T-helper 1 cell treated with Interleukin-12 subunit alpha and Interleukin-12 subunit beta and Interleukin-4 antibody, amounts not matched to agents 30 μg/mL and 1 μg/mL, for 36 hours (primary cell): ENCODE data around the gene SLC1A5.

Experiments used
- H3K27ac Mint-ChIP-seq: one replicate; pipeline ENCODE4 v1.8.0; 2021; ENCODE audit warnings: mild to moderate bottlenecking, mixed read lengths
- H3K27me3 Mint-ChIP-seq: one replicate; pipeline ENCODE4 v1.8.0; 2021; ENCODE audit warnings: low read depth, mixed read lengths
- H3K36me3 Mint-ChIP-seq: one replicate; pipeline ENCODE4 v1.8.0; 2021; ENCODE audit warnings: low read depth, mixed read lengths
- H3K4me1 Mint-ChIP-seq: one replicate; pipeline ENCODE4 v1.8.0; 2021; ENCODE audit warnings: low read depth, mixed read lengths
- H3K4me3 Mint-ChIP-seq: one replicate; pipeline ENCODE4 v1.8.0; 2021; ENCODE audit warnings: mild to moderate bottlenecking, moderate library complexity, mixed read lengths
- H3K9me3 Mint-ChIP-seq: one replicate; pipeline ENCODE4 v1.8.0; 2021; ENCODE audit warnings: mixed read lengths

The SLC1A5 gene

GRCh38 chr19:46732172-46732938 is 56.0 kb downstream of the SLC1A5 start:
- H3K27ac Mint-ChIP-seq, result no peak overlapping the region
- peaks cover 22% of the 10 kb centered on the region for H3K36me3 Mint-ChIP-seq
- peaks cover 19% of the 10 kb centered on the region for H3K4me1 Mint-ChIP-seq
- no peaks in the 10 kb centered on the region for H3K27me3 Mint-ChIP-seq
- H3K4me3 Mint-ChIP-seq, result no peak overlapping the region
- no peaks in the 10 kb centered on the region for H3K9me3 Mint-ChIP-seq

GRCh38 chr19:46731584-46731983 is 56.8 kb downstream of the SLC1A5 start:
- Mint-ChIP-seq H3K27me3 (no peaks in the 10 kb centered on the region), H3K36me3 (peaks cover 26% of the 10 kb centered on the region), H3K27ac (peak overlapping the region; percentile 16), H3K4me1 (peaks cover 19% of the 10 kb centered on the region), H3K4me3 (no peak overlapping the region), H3K9me3 (no peaks in the 10 kb centered on the region)

- Mint-ChIP-seq H3K4me3 (no peak overlapping the region), H3K4me1 (peaks cover 19% of the 10 kb centered on the region), H3K9me3 (no peaks in the 10 kb centered on the region), H3K36me3 (peaks cover 29% of the 10 kb centered on the region), H3K27ac (peak overlapping the region; percentile 16), H3K27me3 (no peaks in the 10 kb centered on the region)
These were observed 57.3 kb downstream of the SLC1A5 start for GRCh38 chr19:46731007-46731501.

- H3K27ac Mint-ChIP-seq, result no peak overlapping the region
- no peaks in the 10 kb centered on the region for H3K27me3 Mint-ChIP-seq
- H3K36me3 Mint-ChIP-seq, result peaks cover 31% of the 10 kb centered on the region
- no peaks in the 10 kb centered on the region for H3K9me3 Mint-ChIP-seq
- H3K4me1 Mint-ChIP-seq, result peaks cover 19% of the 10 kb centered on the region
- H3K4me3 Mint-ChIP-seq, result no peak overlapping the region
These were observed 57.8 kb downstream of the SLC1A5 start for GRCh38 chr19:46730595-46730994.

GRCh38 chr19:46730187-46730586 is 58.2 kb downstream of the SLC1A5 start:
- H3K27ac Mint-ChIP-seq, result no peak overlapping the region
- H3K27me3 Mint-ChIP-seq, result no peaks in the 10 kb centered on the region
- H3K4me3 Mint-ChIP-seq, result no peak overlapping the region
- H3K9me3 Mint-ChIP-seq, result no peaks in the 10 kb centered on the region
- H3K36me3 Mint-ChIP-seq, result peaks cover 31% of the 10 kb centered on the region
- H3K4me1 Mint-ChIP-seq, result peaks cover 19% of the 10 kb centered on the region

- H3K27me3 Mint-ChIP-seq, result no peaks in the 10 kb centered on the region
- no peak overlapping the region for H3K27ac Mint-ChIP-seq
- H3K4me1 Mint-ChIP-seq, result peaks cover 19% of the 10 kb centered on the region
- H3K36me3 Mint-ChIP-seq, result peaks cover 32% of the 10 kb centered on the region
- no peaks in the 10 kb centered on the region for H3K9me3 Mint-ChIP-seq
- H3K4me3 Mint-ChIP-seq, result no peak overlapping the region
These were observed 58.7 kb downstream of the SLC1A5 start for GRCh38 chr19:46729696-46730095.

GRCh38 chr19:46728693-46729339 is 59.6 kb downstream of the SLC1A5 start:
- Mint-ChIP-seq H3K4me1 (peaks cover 19% of the 10 kb centered on the region), H3K27ac (no peak overlapping the region), H3K36me3 (peaks cover 36% of the 10 kb centered on the region), H3K27me3 (no peaks in the 10 kb centered on the region), H3K9me3 (no peaks in the 10 kb centered on the region), H3K4me3 (no peak overlapping the region)

GRCh38 chr19:46728208-46728607 is 60.2 kb downstream of the SLC1A5 start:
- peaks cover 37% of the 10 kb centered on the region for H3K36me3 Mint-ChIP-seq
- no peaks in the 10 kb centered on the region for H3K9me3 Mint-ChIP-seq
- H3K4me3 Mint-ChIP-seq, result no peak overlapping the region
- H3K4me1 Mint-ChIP-seq, result peaks cover 19% of the 10 kb centered on the region
- H3K27me3 Mint-ChIP-seq, result no peaks in the 10 kb centered on the region
- H3K27ac Mint-ChIP-seq, result no peak overlapping the region

- Mint-ChIP-seq H3K27ac (no peak overlapping the region), H3K36me3 (peaks cover 34% of the 10 kb centered on the region), H3K27me3 (no peaks in the 10 kb centered on the region), H3K4me1 (peaks cover 19% of the 10 kb centered on the region), H3K4me3 (no peak overlapping the region), H3K9me3 (no peaks in the 10 kb centered on the region)
These were observed 60.6 kb downstream of the SLC1A5 start for GRCh38 chr19:46727757-46728156.

GRCh38 chr19:46726971-46727501 is 61.4 kb downstream of the SLC1A5 start:
- Mint-ChIP-seq H3K4me1 (peaks cover 18% of the 10 kb centered on the region), H3K9me3 (no peaks in the 10 kb centered on the region), H3K36me3 (peaks cover 33% of the 10 kb centered on the region), H3K27me3 (no peaks in the 10 kb centered on the region), H3K4me3 (no peak overlapping the region), H3K27ac (no peak overlapping the region)

- no peaks in the 10 kb centered on the region for H3K9me3 Mint-ChIP-seq
- peaks cover 35% of the 10 kb centered on the region for H3K36me3 Mint-ChIP-seq
- H3K27me3 Mint-ChIP-seq, result no peaks in the 10 kb centered on the region
- H3K27ac Mint-ChIP-seq, result no peak overlapping the region
- H3K4me1 Mint-ChIP-seq, result peaks cover 16% of the 10 kb centered on the region
- no peak overlapping the region for H3K4me3 Mint-ChIP-seq
These were observed 61.8 kb downstream of the SLC1A5 start for GRCh38 chr19:46726551-46726950.

- Mint-ChIP-seq H3K4me1 (peaks cover 14% of the 10 kb centered on the region), H3K4me3 (no peak overlapping the region), H3K27ac (peak overlapping the region; percentile 22), H3K9me3 (no peaks in the 10 kb centered on the region), H3K36me3 (peaks cover 36% of the 10 kb centered on the region), H3K27me3 (no peaks in the 10 kb centered on the region)
These were observed 62.5 kb downstream of the SLC1A5 start for GRCh38 chr19:46725859-46726393.

- no peaks in the 10 kb centered on the region for H3K9me3 Mint-ChIP-seq
- no peak overlapping the region for H3K4me3 Mint-ChIP-seq
- H3K4me1 Mint-ChIP-seq, result peaks cover 17% of the 10 kb centered on the region
- no peak overlapping the region for H3K27ac Mint-ChIP-seq
- no peaks in the 10 kb centered on the region for H3K27me3 Mint-ChIP-seq
- H3K36me3 Mint-ChIP-seq, result peaks cover 40% of the 10 kb centered on the region
These were observed 63.2 kb downstream of the SLC1A5 start for GRCh38 chr19:46725036-46725820.
